IMR-90 (cell line): ENCODE measurements around the gene DPH6. TPM values are rescaled to one million over a fixed set of nuclear protein-coding genes. Genes with fewer than 3 reads are reported as not detected.

Experiments used
- ATAC-seq: fragments of 200-7000 bp; cut with Tn5 transposase; 2 replicates; pipeline ENCODE4 v1.9.1; 2020; ENCODE audit warnings: low read depth, mild to moderate bottlenecking, moderate library complexity
- BruUV-seq: library from RNA; stranded (reverse); fragments of 400-500 nt; replicated peaks from 2 replicates; lab custom pipeline; 2021; lab: Mats Ljungman, UMichigan
- CTCF ChIA-PET: fragments of 300-600 bp; formaldehyde crosslinking; extraction: SDS; loops from one replicate; lab custom pipeline; 2021; ENCODE audit warnings: antibody characterized with exemption; lab: Yijun Ruan, JAX
- POLR2A ChIA-PET: fragments of 300-600 bp; sonication (Branson Sonifier 250); formaldehyde crosslinking; loops from one replicate; lab custom pipeline; 2022; ENCODE audit warnings: antibody characterized with exemption; ENCODE audit not compliant: unreplicated experiment; lab: Charles Lee
- DNase-seq: peaks from one replicate; pipeline ENCODE4 v3.0.0; 2013
- H2AFZ ChIP-seq: replicated peaks from 2 replicates; pipeline ENCODE3; 2013; ENCODE audit warnings: low read length, mild to moderate bottlenecking; ENCODE audit not compliant: poor library complexity
- H2AK5ac ChIP-seq: 2 replicates; pipeline ENCODE4 v1.6.1; 2013; ENCODE audit warnings: low read depth, low read length, inconsistent platforms
- H2AK9ac ChIP-seq: replicated peaks from 2 replicates; pipeline ENCODE3; 2013; ENCODE audit warnings: mild to moderate bottlenecking, low read depth, low read length, moderate library complexity; ENCODE audit not compliant: poor library complexity
- H2BK120ac ChIP-seq: 2 replicates; pipeline ENCODE4 v1.6.1; 2013; ENCODE audit warnings: low read depth, low read length, inconsistent platforms
- H2BK15ac ChIP-seq: 3 replicates; pipeline ENCODE4 v1.6.1; 2013; ENCODE audit warnings: low read depth, low read length, inconsistent platforms
- H2BK20ac ChIP-seq: 2 replicates; pipeline ENCODE4 v1.6.1; 2013; ENCODE audit warnings: low read depth, mild to moderate bottlenecking, inconsistent platforms, low read length, moderate library complexity
- H2BK5ac ChIP-seq: 2 replicates; pipeline ENCODE4 v1.6.1; 2013; ENCODE audit warnings: mild to moderate bottlenecking, low read depth, low read length, inconsistent platforms; ENCODE audit not compliant: poor library complexity, severe bottlenecking
- H3K14ac ChIP-seq: replicated peaks from 2 replicates; pipeline ENCODE4 v1.6.1; 2013; ENCODE audit warnings: low read depth, low read length, inconsistent platforms
- H3K18ac ChIP-seq: 2 replicates; pipeline ENCODE4 v1.6.1; 2013; ENCODE audit warnings: low read depth, low read length, control low read depth
- H3K23ac ChIP-seq: 2 replicates; pipeline ENCODE4 v1.6.1; 2013; ENCODE audit warnings: low read depth, low read length, inconsistent platforms
- H3K27ac ChIP-seq: 2 replicates; pipeline ENCODE4 v1.5.1; 2013; ENCODE audit warnings: mild to moderate bottlenecking, control low read depth, low read length; ENCODE audit not compliant: insufficient read depth
- H3K27me3 ChIP-seq: 2 replicates; pipeline ENCODE4 v1.6.1; 2013; ENCODE audit warnings: low read length; ENCODE audit not compliant: control insufficient read depth, insufficient read depth
- H3K36me3 ChIP-seq: 2 replicates; pipeline ENCODE4 v1.6.1; 2013; ENCODE audit warnings: low read length, mixed read lengths; ENCODE audit not compliant: control insufficient read depth, insufficient read depth
- H3K4ac ChIP-seq: 2 replicates; pipeline ENCODE4 v1.6.1; 2013; ENCODE audit warnings: low read depth, low read length, inconsistent platforms
- H3K4me1 ChIP-seq: 2 replicates; pipeline ENCODE4 v1.6.1; 2013; ENCODE audit warnings: low read length, mixed read lengths; ENCODE audit not compliant: control insufficient read depth, insufficient read depth
- H3K4me2 ChIP-seq: 2 replicates; pipeline ENCODE4 v1.6.1; 2013; ENCODE audit warnings: low read depth, mild to moderate bottlenecking, control low read depth, low read length, moderate library complexity
- H3K4me3 ChIP-seq: 2 replicates; pipeline ENCODE4 v1.5.1; 2013; ENCODE audit warnings: low read depth, mild to moderate bottlenecking, control low read depth, low read length, moderate library complexity; ENCODE audit not compliant: insufficient read depth
- H3K56ac ChIP-seq: 2 replicates; pipeline ENCODE4 v1.6.1; 2013; ENCODE audit warnings: low read length, inconsistent platforms; ENCODE audit not compliant: insufficient read depth; ENCODE audit errors: extremely low read depth
- H3K79me1 ChIP-seq, 2 experiments: 2 replicates each; pipeline ENCODE4 v1.6.1; 2013; ENCODE audit warnings: low read length in 2 of 2, inconsistent platforms in 1 of 2, low read depth in 1 of 2
- H3K9ac ChIP-seq: 2 replicates; pipeline ENCODE4 v1.6.1; 2013; ENCODE audit warnings: low read depth, low read length, control low read depth
- H3K9me1 ChIP-seq: 2 replicates; pipeline ENCODE4 v1.6.1; 2013; ENCODE audit warnings: low read length, inconsistent platforms; ENCODE audit not compliant: insufficient read depth
- H3K9me3 ChIP-seq: 2 replicates; pipeline ENCODE4 v1.6.1; 2013; ENCODE audit warnings: low read length; ENCODE audit not compliant: control insufficient read depth, insufficient read depth
- H4K20me1 ChIP-seq: 2 replicates; pipeline ENCODE4 v1.6.1; 2013; ENCODE audit warnings: low read length, inconsistent platforms; ENCODE audit not compliant: insufficient read depth
- H4K5ac ChIP-seq: 2 replicates; pipeline ENCODE4 v1.6.1; 2013; ENCODE audit warnings: mild to moderate bottlenecking, low read depth, low read length, control low read depth
- H4K8ac ChIP-seq, 2 experiments: 2 replicates each; pipeline ENCODE4 v1.6.1; 2013; ENCODE audit warnings: low read depth in 2 of 2, low read length in 2 of 2, control low read depth in 1 of 2, inconsistent platforms in 1 of 2
- H4K91ac ChIP-seq: 2 replicates; pipeline ENCODE4 v1.6.1; 2013; ENCODE audit warnings: low read depth, low read length, inconsistent platforms; ENCODE audit not compliant: insufficient read depth
- BHLHE40 ChIP-seq: fragments of 150-350 bp; IDR thresholded peaks from 2 replicates; pipeline ENCODE4 v1.6.1; 2016; ENCODE audit warnings: mild to moderate bottlenecking, low read depth, low read length
- CEBPB ChIP-seq: IDR thresholded peaks from 2 replicates; pipeline ENCODE4 v1.6.1; 2012; ENCODE audit warnings: low read depth, low read length, improper control_type of control experiment
- CTCF ChIP-seq: conservative IDR thresholded peaks from 2 replicates; pipeline ENCODE4 v1.5.1; 2012; ENCODE audit warnings: mild to moderate bottlenecking, low read depth, low read length, improper control_type of control experiment
- FOS ChIP-seq: fragments of 150-350 bp; IDR thresholded peaks from 2 replicates; pipeline ENCODE4 v1.6.1; 2016; ENCODE audit warnings: low read depth, low read length
- MAFK ChIP-seq: IDR thresholded peaks from 2 replicates; pipeline ENCODE4 v1.6.1; 2012; ENCODE audit warnings: low read depth, low read length, improper control_type of control experiment
- MAZ ChIP-seq: IDR thresholded peaks from 2 replicates; pipeline ENCODE4 v1.6.1; 2012; ENCODE audit warnings: low read depth, mild to moderate bottlenecking, low read length, improper control_type of control experiment, moderate library complexity, borderline replicate concordance
- MXI1 ChIP-seq: IDR thresholded peaks from 2 replicates; pipeline ENCODE4 v1.6.1; 2012; ENCODE audit warnings: low read depth, mild to moderate bottlenecking, low read length, moderate library complexity, borderline replicate concordance
- NFE2L2 ChIP-seq: fragments of 150-350 bp; IDR thresholded peaks from 2 replicates; pipeline ENCODE4 v1.6.1; 2016; ENCODE audit warnings: low read depth, mild to moderate bottlenecking, low read length
- POLR2A ChIP-seq: IDR thresholded peaks from 2 replicates; pipeline ENCODE4 v1.6.1; 2012; ENCODE audit warnings: mild to moderate bottlenecking, low read depth, low read length
- RAD21 ChIP-seq: IDR thresholded peaks from 2 replicates; pipeline ENCODE4 v1.6.1; 2012; ENCODE audit warnings: low read length, improper control_type of control experiment
- RCOR1 ChIP-seq: IDR thresholded peaks from 2 replicates; pipeline ENCODE4 v1.6.1; 2012; ENCODE audit warnings: mild to moderate bottlenecking, low read length, improper control_type of control experiment; ENCODE audit not compliant: insufficient replicate concordance
- RFX5 ChIP-seq: IDR thresholded peaks from 2 replicates; pipeline ENCODE4 v1.8.0; 2012; ENCODE audit warnings: low read depth, mild to moderate bottlenecking, low read length, moderate library complexity
- SMC3 ChIP-seq: fragments of 150-350 bp; IDR thresholded peaks from 2 replicates; pipeline ENCODE4 v1.6.1; 2016; ENCODE audit warnings: low read depth, mild to moderate bottlenecking, antibody characterized with exemption, low read length, moderate library complexity
- WGBS, 2 experiments: methylation state at CpG; one replicate each; pipeline versions ENCODE4 v1.1.5 to v1.1.7; 2013; ENCODE audit warnings: missing lambda C conversion rate in 2 of 2; ENCODE audit not compliant: insufficient read length in 1 of 2; ENCODE audit errors: extremely low coverage in 2 of 2; 5-methylcytosine and 5-hydroxymethylcytosine counted together
- dilution Hi-C: fragments of 300-500 bp; cut with HindIII; formaldehyde crosslinking; loops from one replicate; pipeline ENCODE4 v1.14.3; 2018; ENCODE audit warnings: low sequenced_read_pairs; ENCODE audit not compliant: unreplicated experiment
- in situ Hi-C: fragments of 300-500 bp; cut with MboI; formaldehyde crosslinking; loops from 3 replicates; pipeline ENCODE4 v1.14.3; 2019; ENCODE audit warnings: low sequenced_read_pairs, inconsistent platforms, mixed read lengths
- intact Hi-C: fragments of 100-400 bp; cut with micrococcal nuclease; formaldehyde crosslinking; loops from 2 replicates; pipeline ENCODE4 v1.10.0; 2022
- polyA plus RNA-seq, 3 experiments: library from polyadenylated mRNA; depleted of rRNA; stranded (reverse); fragments of >200 nt; gene quantifications; 2 replicates each; pipeline ENCODE4 v1.2.3, GENCODE V29; 2012; ENCODE audit warnings: low replicate concordance in 1 of 3
- total RNA-seq: library from RNA; depleted of rRNA; stranded (reverse); fragments of >200 nt; gene quantifications from 2 replicates; pipeline ENCODE4 v1.2.3, GENCODE V29; 2012
- TF ChIP-seq, protein P1 (sequence below): fragments of 150-350 bp; IDR thresholded peaks from 2 replicates; pipeline ENCODE4 v1.6.1; 2016; ENCODE audit warnings: low read depth, mild to moderate bottlenecking, low read length, moderate library complexity, borderline replicate concordance

Gene DPH6
- total and polyA plus RNA-seq, 2 of the 4 experiments (the other 2 are of a cell fraction): 6.1 to 8.1 TPM

- intact Hi-C loops (loop anchor here (5.0 to 10.0 kb wide), 4 partner anchors 191 to 1548 kb away; no protein-coding TSS in a partner anchor), in situ Hi-C loops (loop anchor here (25.0 kb wide), 1 partner anchor 941 kb away; no protein-coding TSS in a partner anchor), dilution Hi-C loops (no loop called here)
- Histone ChIP-seq H3K4me3 (peak overlapping the region; percentile 79), H3K9ac (peak overlapping the region; percentile 93), H3K23ac (peak overlapping the region; percentile 94), H3K36me3 (no peaks in the 10 kb centered on the region), H2AK5ac (0 out of 2 replicates have a peak overlapping the region, but pooled peaks have one; percentile 15), H4K91ac (peak overlapping the region; percentile 99), H3K18ac (peak overlapping the region; percentile 92), H3K9me3 (no peaks in the 10 kb centered on the region), H3K4me2 (peak overlapping the region; percentile 81), H3K9me1 (peaks cover 6% of the 10 kb centered on the region), H3K56ac (peak overlapping the region; percentile 97), H2BK15ac (peak overlapping the region; percentile 99; the same call in 2 of the 3 replicates), H2AFZ (peak overlapping the region; percentile 99), H2BK20ac (peak overlapping the region; percentile 78), H3K4ac (peak overlapping the region; percentile 99), H3K27me3 (no peaks in the 10 kb centered on the region), H2BK120ac (peak overlapping the region; percentile 98), H3K27ac (peak overlapping the region; percentile 96), H2BK5ac (peak overlapping the region; percentile 98), H4K8ac (peak overlapping the region; percentile 91 to 99), H3K4me1 (no peaks in the 10 kb centered on the region), H4K5ac (peak overlapping the region; percentile 84), H4K20me1 (no peaks in the 10 kb centered on the region), H3K14ac (peak overlapping the region; percentile 100), H2AK9ac (peak overlapping the region; percentile 88), H3K79me1 (peaks cover 19 to 30% of the 10 kb centered on the region in 2 experiments; a peak in 3 of 4 replicates)
- 95% methylated on average over 10 of the region's 14 CpGs; no CpG with 5 or more reads in 1 of the 2 experiments for WGBS, 2 experiments
- ATAC-seq (no peak), DNase-seq (no peak)
- ChIA-PET POLR2A (interaction anchor here (0.5 kb wide), 1 partner anchor 1231 kb away, joined by 4 read pairs; no protein-coding TSS in a partner anchor), CTCF (no interaction called here)
- TF ChIP-seq RFX5 (no peak), BHLHE40 (no peak), SMC3 (no peak), RCOR1 (no peak), NFE2L2 (no peak), MAFK (no peak), FOS (no peak), MAZ (no peak), RAD21 (no peak), CTCF (no peak), POLR2A (no peak), MXI1 (no peak), CEBPB (no peak)
- TF ChIP-seq, protein P1, sequence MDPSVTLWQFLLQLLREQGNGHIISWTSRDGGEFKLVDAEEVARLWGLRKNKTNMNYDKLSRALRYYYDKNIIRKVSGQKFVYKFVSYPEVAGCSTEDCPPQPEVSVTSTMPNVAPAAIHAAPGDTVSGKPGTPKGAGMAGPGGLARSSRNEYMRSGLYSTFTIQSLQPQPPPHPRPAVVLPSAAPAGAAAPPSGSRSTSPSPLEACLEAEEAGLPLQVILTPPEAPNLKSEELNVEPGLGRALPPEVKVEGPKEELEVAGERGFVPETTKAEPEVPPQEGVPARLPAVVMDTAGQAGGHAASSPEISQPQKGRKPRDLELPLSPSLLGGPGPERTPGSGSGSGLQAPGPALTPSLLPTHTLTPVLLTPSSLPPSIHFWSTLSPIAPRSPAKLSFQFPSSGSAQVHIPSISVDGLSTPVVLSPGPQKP: no peak
- BruUV-seq: no TSS peak
Measured at GRCh38 chr15:35546511-35547381, 781 bp upstream of the DPH6 start.
